ENCODE results near the gene MPZL2.

- TF ChIP-seq GABPA (IDR thresholded peaks at IDR 0.05; ENCODE audit: low read depth) (no peak), POLR2AphosphoS5 (IDR thresholded peaks at IDR 0.05; ENCODE audit: low read depth) (no peak)
Observed at GRCh38 chr11:118240999-118241763, 22.9 kb downstream of the MPZL2 start.

Data from HL-60 (cell line).